GM12873 (cell line): ENCODE data around the gene CYP4F3.

Experiments used
- CTCF ChIP-seq: IDR thresholded peaks from 2 replicates; pipeline ENCODE4 v1.5.1; 2012; ENCODE audit warnings: low read depth, mild to moderate bottlenecking, moderate library complexity, low read length, control low read depth; ENCODE audit not compliant: insufficient read depth; ENCODE audit errors: missing control alignments

CYP4F3 gene

GRCh38 chr19:15701757-15702533 is 61.2 kb downstream of the CYP4F3 start:
- no peak for TF ChIP-seq CTCF

GRCh38 chr19:15702534-15702930 is 61.8 kb downstream of the CYP4F3 start:
- TF ChIP-seq CTCF: no peak
